ENCODE data around the gene PCSK7. TPM values are rescaled to one million over a fixed set of nuclear protein-coding genes. Genes with fewer than 3 reads are reported as not detected.

The PCSK7 gene
- total and polyA plus RNA-seq, 4 donors = 7.3 to 32.3 (median 16.2) TPM

- H3K4me1 ChIP-seq (ENCODE audit: control insufficient read depth in 4 of 4, insufficient read depth in 4 of 4, low read length in 3 of 4) = peaks cover 4 to 23% (median 18%) of the 10 kb centered on the region in 4 donors
- no peak for TF ChIP-seq ZBTB33 (IDR thresholded peaks at IDR 0.05)
- TF ChIP-seq RAD21 (IDR thresholded peaks at IDR 0.05) = no peak
- TF ChIP-seq FOXA1 (IDR thresholded peaks at IDR 0.05) = no peak
- H3K27me3 ChIP-seq (ENCODE audit: control insufficient read depth in 4 of 4, insufficient read depth in 4 of 4, low read length in 3 of 4) = no peaks in the 10 kb centered on the region
- 41% methylated on average over 4 of the region's 4 CpGs for WGBS
- H3K4me3 ChIP-seq (ENCODE audit: low read depth in 1 of 3, low read length in 3 of 3) = peak overlapping the region in 2 of 3 donors; percentile 64 to 95
- DNase-seq (ENCODE audit: low spot score) = peak; percentile 32
- no peaks in the 10 kb centered on the region for H3K9me3 ChIP-seq (ENCODE audit: control insufficient read depth in 4 of 4, low read length in 3 of 4)
- H3K9ac ChIP-seq (ENCODE audit: low read depth in 1 of 2, low read length in 2 of 2) = peak overlapping the region in 1 of 2 donors; percentile 76
- peak overlapping the region; percentile 74 to 85 for H3K27ac ChIP-seq (ENCODE audit: low read depth in 1 of 2, low read length in 2 of 2)
- peaks cover 3 to 20% (median 11%) of the 10 kb centered on the region in 4 donors for H3K36me3 ChIP-seq (ENCODE audit: control insufficient read depth in 4 of 4, insufficient read depth in 3 of 4, low read depth in 1 of 4, low read length in 3 of 4)
Observed at GRCh38 chr11:117180020-117180419, 51.9 kb downstream of the PCSK7 start.

- Histone ChIP-seq H3K27ac (ENCODE audit: low read depth in 1 of 2, low read length in 2 of 2) (peak overlapping the region; percentile 74 to 85), H3K4me3 (ENCODE audit: low read depth in 1 of 3, low read length in 3 of 3) (peak overlapping the region; percentile 64 to 95 (median 70)), H3K27me3 (ENCODE audit: control insufficient read depth in 4 of 4, insufficient read depth in 4 of 4, low read length in 3 of 4) (no peaks in the 10 kb centered on the region), H3K9me3 (ENCODE audit: control insufficient read depth in 4 of 4, low read length in 3 of 4) (no peaks in the 10 kb centered on the region), H3K36me3 (ENCODE audit: control insufficient read depth in 4 of 4, insufficient read depth in 3 of 4, low read depth in 1 of 4, low read length in 3 of 4) (peaks cover 3 to 17% (median 10%) of the 10 kb centered on the region in 4 donors), H3K9ac (ENCODE audit: low read depth in 1 of 2, low read length in 2 of 2) (peak overlapping the region; percentile 49 to 76), H3K4me1 (ENCODE audit: control insufficient read depth in 4 of 4, insufficient read depth in 4 of 4, low read length in 3 of 4) (peaks cover 4 to 23% (median 18%) of the 10 kb centered on the region in 4 donors)
- 1% methylated on average over 39 of the region's 39 CpGs for WGBS
- TF ChIP-seq TAF1 (conservative IDR thresholded peaks at IDR 0.05) (no peak), HNF4A (conservative IDR thresholded peaks at IDR 0.05) (peak in 1 of 2 donors; percentile 21), RXRA (IDR thresholded peaks at IDR 0.05) (no peak), EGR1 (IDR thresholded peaks at IDR 0.05; ENCODE audit: low read depth in 2 of 2) (no peak), FOXA2 (IDR thresholded peaks at IDR 0.05) (no peak)
- DNase-seq (ENCODE audit: low spot score) = peak; percentile 72
Observed at GRCh38 chr11:117179048-117179999, 52.5 kb downstream of the PCSK7 start.

- Histone ChIP-seq H3K27me3 (ENCODE audit: control insufficient read depth in 4 of 4, insufficient read depth in 4 of 4, low read length in 3 of 4) (no peaks in the 10 kb centered on the region), H3K4me1 (ENCODE audit: control insufficient read depth in 4 of 4, insufficient read depth in 4 of 4, low read length in 3 of 4) (peaks cover 4 to 23% (median 18%) of the 10 kb centered on the region in 4 donors), H3K4me3 (ENCODE audit: low read depth in 1 of 3, low read length in 3 of 3) (peak within 1 kb of the TSS; percentile 64 to 95 (median 70)), H3K27ac (ENCODE audit: low read depth in 1 of 2, low read length in 2 of 2) (peak within 1 kb of the TSS; percentile 74 to 85), H3K9me3 (ENCODE audit: control insufficient read depth in 4 of 4, low read length in 3 of 4) (no peaks in the 10 kb centered on the region), H3K9ac (ENCODE audit: low read depth in 1 of 2, low read length in 2 of 2) (peak within 1 kb of the TSS; percentile 67 to 76), H3K36me3 (ENCODE audit: control insufficient read depth in 4 of 4, insufficient read depth in 3 of 4, low read depth in 1 of 4, low read length in 3 of 4) (peaks cover 0 to 10% (median 4%) of the 10 kb centered on the region in 4 donors)
- DNase-seq (ENCODE audit: low spot score) = peak; percentile 91
- TF ChIP-seq HNF4A (conservative IDR thresholded peaks at IDR 0.05) (peak in 1 of 2 donors; percentile 43), RXRA (IDR thresholded peaks at IDR 0.05) (peak; percentile 15 to 22), GABPA (IDR thresholded peaks at IDR 0.05 in 1 of 2, conservative IDR thresholded peaks at IDR 0.05 in 1 of 2) (peak in 1 of 2 donors; percentile 78), SP1 (IDR thresholded peaks at IDR 0.05) (peak; percentile 52), TAF1 (conservative IDR thresholded peaks at IDR 0.05) (peak; percentile 50), ATF3 (IDR thresholded peaks at IDR 0.05) (no peak), REST (IDR thresholded peaks at IDR 0.05) (peak; percentile 81), EGR1 (IDR thresholded peaks at IDR 0.05; ENCODE audit: low read depth in 2 of 2) (peak in 1 of 2 donors; percentile 88), RAD21 (IDR thresholded peaks at IDR 0.05) (peak; percentile 40 to 44), YY1 (IDR thresholded peaks at IDR 0.05) (peak; percentile 69), MAX (IDR thresholded peaks at IDR 0.05) (peak; percentile 100), NR2F2 (IDR thresholded peaks at IDR 0.05) (no peak), HNF4G (IDR thresholded peaks at IDR 0.05) (no peak), FOXA2 (IDR thresholded peaks at IDR 0.05) (no peak), JUND (IDR thresholded peaks at IDR 0.05) (peak; percentile 46 to 85)
- WGBS = 2% methylated on average over 51 of the region's 51 CpGs
Observed at GRCh38 chr11:117178210-117179034, 53.5 kb downstream of the PCSK7 start, which contains the start of gene SIDT2. Gene SIDT2 (plus strand): TSS chr11:117178743. CDS start chr11:117179264, 521 bp downstream.
